Testis (tissue), 3 donors: ENCODE results near the gene PIP5K1C. TPM values are rescaled to one million over a fixed set of nuclear protein-coding genes. Genes with fewer than 3 reads are reported as not detected.
A peak's percentile ranks its signal among the peaks of the same experiment; 100 is the strongest.

Experiments
- DNase-seq: peaks from one replicate; pipeline ENCODE4 v3.0.0-alpha.2; 2019
- H3K27ac ChIP-seq, 2 donors: fragments of 200-600 bp; sonication (generic); one replicate each; pipeline ENCODE4 v1.5.1; 2019
- H3K27me3 ChIP-seq: fragments of 200-600 bp; sonication (generic); one replicate; pipeline ENCODE4 v1.5.1; 2019
- H3K36me3 ChIP-seq: fragments of 200-600 bp; sonication (generic); one replicate; pipeline ENCODE4 v1.5.1; 2017; ENCODE audit warnings: low read depth; ENCODE audit errors: missing control alignments
- H3K4me1 ChIP-seq: fragments of 200-600 bp; sonication (generic); one replicate; pipeline ENCODE4 v1.5.1; 2019
- H3K4me3 ChIP-seq, 2 donors: fragments of 200-600 bp; sonication (generic); one replicate each; pipeline ENCODE4 v1.5.1; 2017 to 2019
- H3K9me3 ChIP-seq: fragments of 200-600 bp; sonication (generic); one replicate; pipeline ENCODE4 v1.5.1; 2017
- CTCF ChIP-seq, 3 experiments: fragments of 450-650 bp in 2 of 3; fragments of 200-600 bp in 1 of 3; sonication (generic) in 1 of 3; IDR thresholded peaks; one replicate each; pipeline ENCODE4 v1.5.1; 2016 to 2019; ENCODE audit warnings: antibody characterized with exemption in 3 of 3, mild to moderate bottlenecking in 2 of 3, moderate library complexity in 1 of 3
- POLR2A ChIP-seq: fragments of 450-650 bp; IDR thresholded peaks from one replicate; pipeline ENCODE4 v1.6.1; 2017; ENCODE audit warnings: antibody characterized with exemption, mild to moderate bottlenecking, moderate library complexity
- WGBS, 2 donors: methylation state at CpG; one replicate each; pipeline ENCODE4 v1.1.5; 2018; 5-methylcytosine and 5-hydroxymethylcytosine counted together
- intact Hi-C: fragments of 100-400 bp; cut with DNase I; formaldehyde crosslinking; loops from one replicate; pipeline ENCODE4 v1.15.1; 2023; ENCODE audit warnings: low total_unique reads
- polyA plus RNA-seq: library from polyadenylated mRNA; stranded (reverse); fragments of 350-450 nt; fragmentation: Illumina TruSeq; extraction: RNeasy Lipid Tissue Mini Kit (QIAGEN cat#74804); gene quantifications from one replicate; pipeline ENCODE4 v1.2.3, GENCODE V29; 2014; ENCODE audit warnings: low read depth, low replicate concordance; ENCODE audit not compliant: insufficient read depth
- total RNA-seq, 2 donors: library from RNA; depleted of rRNA; stranded (reverse); fragments of >200 nt; gene quantifications; one replicate each; pipeline ENCODE4 v1.2.3, GENCODE V29; 2016

The PIP5K1C gene
- total and polyA plus RNA-seq, 3 donors from 2014 or later = 80.2 to 99.1 (median 87.0) TPM

GRCh38 chr19:3673506-3674439 is 26.5 kb downstream of the PIP5K1C start:
- no peaks in the 10 kb centered on the region for H3K9me3 ChIP-seq
- no peak for DNase-seq
- H3K4me1 ChIP-seq = peaks cover 35% of the 10 kb centered on the region
- no peaks in the 10 kb centered on the region for H3K36me3 ChIP-seq
- no peak overlapping the region for H3K4me3 ChIP-seq
- no peaks in the 10 kb centered on the region for H3K27me3 ChIP-seq
- 96% methylated on average over 8 to 28 of the region's 34 CpGs for WGBS, 2 donors
- TF ChIP-seq CTCF (IDR thresholded peaks at IDR 0.05) (no peak), POLR2A (no peak)
- no peak overlapping the region for H3K27ac ChIP-seq
- intact Hi-C loops = no loop called here

GRCh38 chr19:3672993-3673392 is 27.3 kb downstream of the PIP5K1C start:
- Histone ChIP-seq H3K36me3 (no peaks in the 10 kb centered on the region), H3K9me3 (no peaks in the 10 kb centered on the region), H3K4me3 (no peak overlapping the region), H3K27ac (peak overlapping the region in 1 of 2 donors; percentile 97), H3K4me1 (peaks cover 39% of the 10 kb centered on the region), H3K27me3 (no peaks in the 10 kb centered on the region)
- DNase-seq = no peak
- intact Hi-C loops = no loop called here
- 89 to 95% methylated on average over 6 to 13 of the region's 13 CpGs for WGBS, 2 donors
- no peak for TF ChIP-seq CTCF (IDR thresholded peaks at IDR 0.05)
- no peak for TF ChIP-seq POLR2A

- 89 to 98% methylated on average over 6 of the region's 8 CpGs for WGBS, 2 donors
These were observed 27.7 kb downstream of the PIP5K1C start for GRCh38 chr19:3672575-3672948.

GRCh38 chr19:3671680-3672574 is 28.3 kb downstream of the PIP5K1C start:
- no peaks in the 10 kb centered on the region for H3K36me3 ChIP-seq
- intact Hi-C loops = loop anchor here (2.0 kb wide), 1 partner anchor 29 kb away; the partner anchor contains the start of gene PIP5K1C
- peaks cover 39% of the 10 kb centered on the region for H3K4me1 ChIP-seq
- no peaks in the 10 kb centered on the region for H3K9me3 ChIP-seq
- 50 to 57% methylated on average over 15 to 38 of the region's 40 CpGs for WGBS, 2 donors
- no peak overlapping the region for H3K4me3 ChIP-seq
- TF ChIP-seq CTCF (IDR thresholded peaks at IDR 0.05) (no peak), POLR2A (no peak)
- H3K27me3 ChIP-seq = no peaks in the 10 kb centered on the region
- peak overlapping the region; percentile 90 to 97 for H3K27ac ChIP-seq
- DNase-seq = no peak

More at GRCh38 chr19:3672575-3672948, 27.7 kb downstream of the PIP5K1C start:
- Histone ChIP-seq H3K27me3 (no peaks in the 10 kb centered on the region), H3K27ac (peak overlapping the region in 1 of 2 donors; percentile 97), H3K36me3 (no peaks in the 10 kb centered on the region), H3K4me1 (peaks cover 39% of the 10 kb centered on the region), H3K9me3 (no peaks in the 10 kb centered on the region), H3K4me3 (no peak overlapping the region)
- DNase-seq = no peak
- TF ChIP-seq CTCF (IDR thresholded peaks at IDR 0.05) = no peak
- TF ChIP-seq POLR2A = no peak
- intact Hi-C loops = no loop called here
